ENCODE data around the gene SNCG. TPM values are rescaled to one million over a fixed set of nuclear protein-coding genes. Genes with fewer than 3 reads are reported as not detected.
"Not testable (repeated sequence)": the region's sequence is repeated elsewhere in the genome, so short reads cannot be mapped to it uniquely, and the experiment has no call there.

Gene SNCG
- polyA plus RNA-seq, 4 donors = 2.4 to 44.8 (median 3.3) TPM

GRCh38 chr10:86971232-86971991 is 13.0 kb downstream of the SNCG start:
- WGBS, 3 donors = 3 to 7% (median 7%) methylated on average over 35 to 66 of the region's 66 CpGs
- Histone ChIP-seq H3K27ac (ENCODE audit: low read depth in 1 of 3, low read length in 2 of 3) (peak overlapping the region; percentile 53 to 95 (median 87)), H3K9me3 (ENCODE audit: control insufficient read depth in 2 of 2, insufficient read depth in 1 of 2, low read depth in 1 of 2, low read length in 1 of 2) (no peaks in the 10 kb centered on the region), H3K4me3 (ENCODE audit: low read depth in 1 of 3, low read length in 3 of 3) (peak overlapping the region; percentile 39 to 71 (median 51)), H3K27me3 (ENCODE audit: control insufficient read depth in 3 of 3, insufficient read depth in 3 of 3, low read length in 3 of 3) (peaks cover 0 to 32% (median 0%) of the 10 kb centered on the region in 3 donors), H3K36me3 (ENCODE audit: control insufficient read depth in 3 of 3, insufficient read depth in 2 of 3, low read depth in 1 of 3, low read length in 3 of 3) (no peaks in the 10 kb centered on the region), H3K4me1 (ENCODE audit: control insufficient read depth in 3 of 3, insufficient read depth in 2 of 3, low read depth in 1 of 3, low read length in 2 of 3) (peaks cover 4 to 49% (median 5%) of the 10 kb centered on the region in 3 donors)
- DNase-seq (peak; percentile 90 to 93), FAIRE-seq (no peak)

DNA sequence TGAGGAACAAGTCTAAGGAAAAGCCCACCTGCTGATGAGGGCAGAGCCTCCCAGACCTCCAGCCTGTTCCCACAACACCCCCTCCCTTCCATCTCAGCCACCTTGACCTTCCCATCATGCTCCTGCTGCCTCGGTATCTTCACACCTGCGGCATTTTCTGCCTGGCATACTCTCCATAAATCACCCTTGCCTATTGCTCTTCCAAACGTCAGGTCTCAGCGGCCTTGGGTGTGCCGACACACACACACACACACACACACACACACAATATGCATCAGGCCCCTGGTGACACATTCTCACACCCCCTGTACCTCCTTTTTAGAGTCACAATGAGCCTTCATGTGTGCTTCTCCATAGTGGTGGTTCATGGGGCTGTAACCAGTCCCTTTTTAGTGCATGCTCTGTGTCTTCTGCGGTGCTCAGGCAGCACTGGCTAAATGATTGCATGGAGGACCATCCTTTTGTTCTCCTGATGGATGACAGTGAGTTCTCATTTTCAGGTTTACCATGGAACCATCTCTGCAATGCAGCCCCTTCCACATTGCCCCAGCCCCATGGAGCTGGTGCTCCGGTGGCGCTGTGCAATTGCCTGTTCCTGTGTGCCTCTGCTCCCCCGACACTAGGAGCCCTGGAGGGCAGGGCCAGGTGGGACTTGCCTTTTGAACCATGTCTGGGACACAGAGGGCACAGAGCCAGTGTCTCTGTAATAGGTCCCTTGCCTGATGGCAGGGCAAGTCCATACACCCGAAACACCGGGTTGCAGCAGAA is 14.4 kb downstream of the SNCG start:
- Histone ChIP-seq H3K4me1 (ENCODE audit: control insufficient read depth in 3 of 3, insufficient read depth in 2 of 3, low read depth in 1 of 3, low read length in 2 of 3) (peaks cover 0 to 37% (median 5%) of the 10 kb centered on the region in 3 donors), H3K36me3 (ENCODE audit: control insufficient read depth in 3 of 3, insufficient read depth in 2 of 3, low read depth in 1 of 3, low read length in 3 of 3) (no peaks in the 10 kb centered on the region), H3K27me3 (ENCODE audit: control insufficient read depth in 3 of 3, insufficient read depth in 3 of 3, low read length in 3 of 3) (peaks cover 0 to 32% (median 0%) of the 10 kb centered on the region in 3 donors), H3K27ac (ENCODE audit: low read depth in 1 of 3, low read length in 2 of 3) (no peak overlapping the region), H3K4me3 (ENCODE audit: low read depth in 1 of 3, low read length in 3 of 3) (no peak overlapping the region), H3K9me3 (ENCODE audit: control insufficient read depth in 2 of 2, insufficient read depth in 1 of 2, low read depth in 1 of 2, low read length in 1 of 2) (no peaks in the 10 kb centered on the region)
- no peak for FAIRE-seq
- 88 to 94% (median 90%) methylated on average over 9 to 11 of the region's 11 CpGs for WGBS, 3 donors
- no peak for DNase-seq

GRCh38 chr10:86974484-86974883 is 16.1 kb downstream of the SNCG start:
- 85 to 88% (median 87%) methylated on average over 7 of the region's 7 CpGs for WGBS, 3 donors
- H3K4me3 ChIP-seq (ENCODE audit: low read depth in 1 of 3, low read length in 3 of 3) = no peak overlapping the region
- no peaks in the 10 kb centered on the region for H3K9me3 ChIP-seq (ENCODE audit: control insufficient read depth in 2 of 2, insufficient read depth in 1 of 2, low read depth in 1 of 2, low read length in 1 of 2)
- no peak for FAIRE-seq
- H3K27me3 ChIP-seq (ENCODE audit: control insufficient read depth in 3 of 3, insufficient read depth in 3 of 3, low read length in 3 of 3) = peaks cover 0 to 20% (median 0%) of the 10 kb centered on the region in 3 donors
- H3K4me1 ChIP-seq (ENCODE audit: control insufficient read depth in 3 of 3, insufficient read depth in 2 of 3, low read depth in 1 of 3, low read length in 2 of 3) = peaks cover 0 to 26% (median 5%) of the 10 kb centered on the region in 3 donors
- no peak overlapping the region for H3K27ac ChIP-seq (ENCODE audit: low read depth in 1 of 3, low read length in 2 of 3)
- no peaks in the 10 kb centered on the region for H3K36me3 ChIP-seq (ENCODE audit: control insufficient read depth in 3 of 3, insufficient read depth in 2 of 3, low read depth in 1 of 3, low read length in 3 of 3)
- DNase-seq = no peak

DNA sequence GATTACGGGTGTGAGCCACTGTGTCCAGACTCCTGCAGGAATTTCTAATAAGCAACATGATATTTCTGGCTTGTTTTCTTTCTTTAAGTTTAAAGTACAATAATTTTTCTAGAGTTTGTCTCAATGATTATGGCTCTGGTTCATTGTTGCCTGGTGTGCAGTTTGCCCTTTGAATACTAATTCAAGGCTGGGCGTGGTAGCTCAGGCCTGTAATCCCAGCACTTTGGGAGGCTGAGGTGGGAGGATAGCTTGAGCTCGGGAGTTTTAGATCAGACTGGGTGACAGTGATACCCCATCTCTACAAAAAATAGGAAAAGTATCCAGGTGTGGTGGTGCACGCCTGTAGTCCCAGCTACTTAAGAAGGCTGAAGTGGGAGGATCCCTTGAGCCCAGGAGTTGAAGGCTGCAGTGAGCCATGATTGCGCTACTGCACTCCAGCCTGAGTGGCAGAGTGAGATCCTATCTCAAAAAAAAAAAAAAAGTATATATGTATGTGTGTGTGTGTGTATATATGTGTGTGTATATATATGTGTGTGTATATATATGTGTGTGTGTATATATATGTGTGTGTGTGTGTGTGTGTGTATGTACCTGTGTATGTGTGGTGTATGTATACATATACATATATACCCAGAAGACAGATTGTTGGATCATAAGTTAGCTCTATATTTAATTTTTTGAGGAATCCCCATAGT is 18.1 kb downstream of the SNCG start:
- 77 to 90% (median 84%) methylated on average over 5 of the region's 5 CpGs for WGBS, 3 donors
- no peak overlapping the region for H3K4me3 ChIP-seq (ENCODE audit: low read depth in 1 of 3, low read length in 3 of 3)
- FAIRE-seq = no peak
- no peaks in the 10 kb centered on the region for H3K9me3 ChIP-seq (ENCODE audit: control insufficient read depth in 2 of 2, insufficient read depth in 1 of 2, low read depth in 1 of 2, low read length in 1 of 2)
- no peak overlapping the region for H3K27ac ChIP-seq (ENCODE audit: low read depth in 1 of 3, low read length in 2 of 3)
- DNase-seq = peak in 1 of 2 donors; percentile 58
- H3K4me1 ChIP-seq (ENCODE audit: control insufficient read depth in 3 of 3, insufficient read depth in 2 of 3, low read depth in 1 of 3, low read length in 2 of 3) = peaks cover 4 to 13% (median 5%) of the 10 kb centered on the region in 3 donors
- no peaks in the 10 kb centered on the region for H3K36me3 ChIP-seq (ENCODE audit: control insufficient read depth in 3 of 3, insufficient read depth in 2 of 3, low read depth in 1 of 3, low read length in 3 of 3)
- peaks cover 0 to 10% (median 0%) of the 10 kb centered on the region in 3 donors for H3K27me3 ChIP-seq (ENCODE audit: control insufficient read depth in 3 of 3, insufficient read depth in 3 of 3, low read length in 3 of 3)

DNA sequence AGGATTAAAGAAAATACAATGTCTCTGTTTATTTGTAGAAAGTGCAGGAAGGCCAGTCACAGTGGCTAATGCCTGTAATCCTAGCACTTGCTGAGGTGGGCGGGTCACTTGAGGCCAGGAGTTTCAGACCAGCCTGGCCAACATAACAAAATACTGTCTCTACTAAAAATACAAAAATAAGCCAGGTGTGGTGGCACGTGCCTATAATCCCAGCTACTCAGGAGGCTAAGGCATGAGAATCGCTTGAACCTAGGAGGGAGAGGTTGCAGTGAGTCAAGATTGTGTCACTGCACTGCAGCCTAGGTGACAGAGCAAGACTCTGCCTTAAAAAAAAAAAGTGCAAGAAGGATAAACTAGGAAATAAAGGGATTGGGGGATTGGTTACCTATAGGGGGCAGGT is 20.1 kb downstream of the SNCG start:
- not testable (repeated sequence) for DNase-seq
- WGBS, 3 donors = 65 to 85% (median 77%) methylated on average over 3 of the region's 3 CpGs

GRCh38 chr10:86979296-86979818 is 21.0 kb downstream of the SNCG start:
- WGBS, 3 donors = 74 to 83% (median 80%) methylated on average over 4 of the region's 4 CpGs
- Histone ChIP-seq H3K36me3 (ENCODE audit: control insufficient read depth in 3 of 3, insufficient read depth in 2 of 3, low read depth in 1 of 3, low read length in 3 of 3) (no peaks in the 10 kb centered on the region), H3K27me3 (ENCODE audit: control insufficient read depth in 3 of 3, insufficient read depth in 3 of 3, low read length in 3 of 3) (no peaks in the 10 kb centered on the region), H3K4me1 (ENCODE audit: control insufficient read depth in 3 of 3, insufficient read depth in 2 of 3, low read depth in 1 of 3, low read length in 2 of 3) (peaks cover 0 to 6% (median 4%) of the 10 kb centered on the region in 3 donors), H3K4me3 (ENCODE audit: low read depth in 1 of 3, low read length in 3 of 3) (no peak overlapping the region), H3K9me3 (ENCODE audit: control insufficient read depth in 2 of 2, insufficient read depth in 1 of 2, low read depth in 1 of 2, low read length in 1 of 2) (no peaks in the 10 kb centered on the region), H3K27ac (ENCODE audit: low read depth in 1 of 3, low read length in 2 of 3) (peak overlapping the region in 2 of 3 donors; percentile 7 to 14)
- DNase-seq (no peak), FAIRE-seq (no peak)

More for the DNA sequence above, 20.1 kb downstream of the SNCG start:
- not testable (repeated sequence) for H3K4me1 ChIP-seq (ENCODE audit: control insufficient read depth in 3 of 3, insufficient read depth in 2 of 3, low read depth in 1 of 3, low read length in 2 of 3); H3K9me3 ChIP-seq (ENCODE audit: control insufficient read depth in 2 of 2, insufficient read depth in 1 of 2, low read depth in 1 of 2, low read length in 1 of 2); H3K4me3 ChIP-seq (ENCODE audit: low read depth in 1 of 3, low read length in 3 of 3); H3K27me3 ChIP-seq (ENCODE audit: control insufficient read depth in 3 of 3, insufficient read depth in 3 of 3, low read length in 3 of 3); FAIRE-seq; H3K27ac ChIP-seq (ENCODE audit: low read depth in 1 of 3, low read length in 2 of 3); H3K36me3 ChIP-seq (ENCODE audit: control insufficient read depth in 3 of 3, insufficient read depth in 2 of 3, low read depth in 1 of 3, low read length in 3 of 3)

DNA sequence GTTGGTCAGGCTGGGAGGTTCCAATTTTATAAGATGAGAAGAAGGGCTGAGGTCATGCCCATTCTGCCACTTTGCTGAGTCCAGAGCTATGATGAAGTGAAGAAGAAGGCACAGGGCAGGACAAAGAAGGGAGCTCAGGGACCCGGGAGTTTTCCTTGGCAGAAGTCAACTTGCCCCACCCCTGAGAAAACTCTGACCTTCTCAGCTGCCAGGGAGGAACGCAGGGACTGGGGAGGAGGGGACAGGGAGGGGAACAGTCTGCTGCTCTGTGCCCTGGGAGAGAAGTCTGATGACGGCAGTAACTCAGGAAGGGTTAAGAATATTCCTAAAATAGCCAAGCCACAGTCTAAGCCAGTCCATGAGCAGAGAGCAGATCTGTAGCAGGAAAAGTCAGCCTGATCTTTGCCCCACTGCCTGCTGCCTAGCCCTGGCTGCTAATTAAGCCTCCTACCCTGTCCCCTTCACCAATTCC is 21.6 kb downstream of the SNCG start:
- H3K27ac ChIP-seq (ENCODE audit: low read depth in 1 of 3, low read length in 2 of 3) = peak overlapping the region in 2 of 3 donors; percentile 48 to 73
- peak in 1 of 2 donors; percentile 85 for DNase-seq
- FAIRE-seq = no peak

GRCh38 chr10:86981020-86981419 is 22.6 kb downstream of the SNCG start:
- H3K36me3 ChIP-seq (ENCODE audit: control insufficient read depth in 3 of 3, insufficient read depth in 2 of 3, low read depth in 1 of 3, low read length in 3 of 3); H3K27ac ChIP-seq (ENCODE audit: low read depth in 1 of 3, low read length in 2 of 3); FAIRE-seq; H3K4me1 ChIP-seq (ENCODE audit: control insufficient read depth in 3 of 3, insufficient read depth in 2 of 3, low read depth in 1 of 3, low read length in 2 of 3); H3K4me3 ChIP-seq (ENCODE audit: low read depth in 1 of 3, low read length in 3 of 3); H3K9me3 ChIP-seq (ENCODE audit: control insufficient read depth in 2 of 2, insufficient read depth in 1 of 2, low read depth in 1 of 2, low read length in 1 of 2); DNase-seq; H3K27me3 ChIP-seq (ENCODE audit: control insufficient read depth in 3 of 3, insufficient read depth in 3 of 3, low read length in 3 of 3): not testable (repeated sequence)
- WGBS, 3 donors = 54 to 70% (median 66%) methylated on average over 6 of the region's 6 CpGs

More for the DNA sequence above, 21.6 kb downstream of the SNCG start:
- Histone ChIP-seq H3K36me3 (ENCODE audit: control insufficient read depth in 3 of 3, insufficient read depth in 2 of 3, low read depth in 1 of 3, low read length in 3 of 3) (no peaks in the 10 kb centered on the region), H3K27me3 (ENCODE audit: control insufficient read depth in 3 of 3, insufficient read depth in 3 of 3, low read length in 3 of 3) (no peaks in the 10 kb centered on the region), H3K4me1 (ENCODE audit: control insufficient read depth in 3 of 3, insufficient read depth in 2 of 3, low read depth in 1 of 3, low read length in 2 of 3) (peaks cover 0 to 6% (median 4%) of the 10 kb centered on the region in 3 donors), H3K4me3 (ENCODE audit: low read depth in 1 of 3, low read length in 3 of 3) (no peak overlapping the region), H3K9me3 (ENCODE audit: control insufficient read depth in 2 of 2, insufficient read depth in 1 of 2, low read depth in 1 of 2, low read length in 1 of 2) (no peaks in the 10 kb centered on the region)
- 10 to 20% (median 18%) methylated on average over 3 of the region's 3 CpGs for WGBS, 3 donors
